Muscle of leg (tissue), 11 donors: Measurements from ENCODE around the gene TSEN2. TPM values are rescaled to one million over a fixed set of nuclear protein-coding genes. Genes with fewer than 3 reads are reported as not detected.
"Not testable (repeated sequence)": the region's sequence is repeated elsewhere in the genome, so short reads cannot be mapped to it uniquely, and the experiment has no call there.

ENCODE experiments used
- DNase-seq: peaks from one replicate; pipeline ENCODE4 v3.0.0; 2013
- H3K27ac ChIP-seq: one replicate; pipeline ENCODE4 v1.5.1; 2013; ENCODE audit warnings: mild to moderate bottlenecking, low read length, control low read depth
- H3K27me3 ChIP-seq: one replicate; pipeline ENCODE4 v1.6.1; 2013; ENCODE audit warnings: low read length; ENCODE audit not compliant: control insufficient read depth, insufficient read depth
- H3K36me3 ChIP-seq: one replicate; pipeline ENCODE4 v1.6.1; 2013; ENCODE audit warnings: low read length; ENCODE audit not compliant: control insufficient read depth, insufficient read depth
- H3K4me1 ChIP-seq: one replicate; pipeline ENCODE4 v1.6.1; 2013; ENCODE audit warnings: low read length; ENCODE audit not compliant: control insufficient read depth, insufficient read depth
- H3K4me3 ChIP-seq: one replicate; pipeline ENCODE4 v1.5.1; 2013; ENCODE audit warnings: low read length, control low read depth
- H3K9me3 ChIP-seq: replicated peaks from 2 replicates; pipeline ENCODE4 v1.6.1; 2013; ENCODE audit warnings: low read depth, low read length; ENCODE audit not compliant: control insufficient read depth
- WGBS: methylation state at CpG from one replicate; pipeline ENCODE4 v1.1.5; 2013; ENCODE audit warnings: missing lambda C conversion rate; ENCODE audit not compliant: insufficient coverage; 5-methylcytosine and 5-hydroxymethylcytosine counted together
- polyA plus RNA-seq, 8 donors: library from polyadenylated mRNA; unstranded; fragments of 120-200 nt; gene quantifications; one replicate each; pipeline versions ENCODE4 v1.2.1 to v1.2.3, GENCODE V29; 2013; ENCODE audit warnings: inconsistent platforms in 1 of 8, low replicate concordance in 1 of 8; ENCODE audit not compliant: insufficient read length in 8 of 8, insufficient read depth in 1 of 8
- total RNA-seq: library from RNA; stranded (reverse); fragments of 120-200 nt; gene quantifications from one replicate; pipeline ENCODE4 v1.2.4, GENCODE V29; 2013

TSEN2 gene
- total and polyA plus RNA-seq, 9 donors: 7.8 to 16.4 (median 11.2) TPM

GRCh38 chr3:12443781-12444522 lies 40.3 kb upstream of the TSEN2 start:
- Histone ChIP-seq H3K36me3 (no peaks in the 10 kb centered on the region), H3K27ac (no peak overlapping the region), H3K4me1 (peaks cover 39% of the 10 kb centered on the region), H3K27me3 (peaks cover 48% of the 10 kb centered on the region), H3K9me3 (no peaks in the 10 kb centered on the region), H3K4me3 (no peak overlapping the region)
- WGBS: 87% methylated on average over 7 of the region's 10 CpGs
- DNase-seq: no peak

DNA sequence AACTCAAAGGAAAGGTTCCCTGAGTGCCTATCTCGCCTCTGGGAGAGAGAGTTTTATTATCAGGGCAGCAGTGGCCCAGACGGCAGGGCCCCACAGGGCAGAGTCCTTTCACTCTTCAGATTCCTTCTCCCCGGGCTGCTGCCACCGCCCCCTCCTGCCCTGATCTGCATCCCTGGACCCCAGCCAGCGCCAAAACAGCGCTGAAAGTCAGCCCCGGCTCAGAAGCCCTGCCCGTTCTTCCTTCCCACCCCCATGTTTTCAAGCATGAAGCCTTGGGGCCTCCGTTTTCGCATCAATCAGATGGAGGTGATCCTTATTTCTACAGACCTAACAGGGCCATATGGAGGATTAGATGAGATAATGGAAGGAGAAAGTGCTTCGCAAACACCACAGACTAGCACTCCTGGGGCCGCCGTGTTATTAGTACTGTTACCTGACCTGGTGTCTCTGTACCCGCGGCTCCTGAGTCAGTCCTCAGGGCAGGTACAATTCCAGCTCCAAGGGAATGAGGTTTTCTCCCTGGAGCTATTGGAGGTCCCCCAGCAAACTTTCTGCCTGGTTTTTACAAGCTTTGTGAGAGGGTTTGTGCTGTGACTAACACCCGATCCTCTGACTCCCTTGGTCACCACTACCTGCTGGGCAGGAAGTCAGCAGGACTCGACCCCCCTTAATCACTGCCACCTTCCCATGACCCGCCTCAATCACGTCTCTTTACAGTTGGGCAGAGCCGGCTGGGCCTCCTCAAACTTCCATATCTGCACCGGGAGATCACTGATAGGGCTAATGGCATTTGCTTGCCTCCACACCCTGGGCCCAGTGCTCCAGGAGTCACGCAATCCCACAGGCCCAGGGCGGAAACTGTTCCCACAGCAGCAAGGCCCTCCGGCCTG lies 39.5 kb upstream of the TSEN2 start:
- WGBS: 54% methylated on average over 18 of the region's 24 CpGs
- H3K4me1 ChIP-seq: peaks cover 37% of the 10 kb centered on the region
- peaks cover 48% of the 10 kb centered on the region for H3K27me3 ChIP-seq
- H3K9me3 ChIP-seq: no peaks in the 10 kb centered on the region
- DNase-seq: no peak
- H3K27ac ChIP-seq: no peak overlapping the region
- H3K4me3 ChIP-seq: no peak overlapping the region
- no peaks in the 10 kb centered on the region for H3K36me3 ChIP-seq

DNA sequence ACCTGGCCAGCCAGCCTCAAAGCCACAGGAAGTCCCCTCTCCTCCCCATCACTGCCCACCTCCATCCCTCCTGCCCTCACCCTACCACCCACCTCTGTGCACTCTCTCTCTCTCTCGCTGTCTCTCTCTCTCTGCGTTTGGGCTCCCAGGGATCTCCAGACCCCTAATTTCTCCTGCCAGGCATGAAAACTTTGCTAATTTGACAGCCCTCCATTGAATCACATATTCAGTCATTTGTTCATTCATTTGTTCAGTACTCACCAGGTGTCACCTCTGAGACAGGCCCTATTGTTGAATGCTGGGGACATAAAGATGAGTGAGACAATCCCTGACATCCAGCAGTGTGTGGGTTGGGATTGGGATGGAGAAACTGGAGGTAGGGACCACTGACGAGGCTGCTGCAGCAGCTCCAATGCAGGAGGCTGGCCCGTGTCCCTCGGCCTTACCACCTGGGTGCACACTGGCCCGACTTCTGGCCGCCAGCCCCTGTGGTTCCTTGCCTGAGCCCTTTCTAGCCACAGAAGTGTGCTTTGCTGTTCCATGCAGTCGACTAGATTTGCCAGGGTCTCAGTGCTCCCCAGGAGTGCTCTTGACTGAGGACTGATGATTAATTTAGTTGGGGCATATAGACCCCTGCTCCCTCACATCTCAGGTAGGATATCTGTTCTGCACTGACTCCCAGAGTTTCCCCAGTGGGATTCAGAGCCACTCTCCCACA lies 38.6 kb upstream of the TSEN2 start:
- no peak for DNase-seq
- Histone ChIP-seq H3K4me3 (no peak overlapping the region), H3K9me3 (no peaks in the 10 kb centered on the region), H3K4me1 (peaks cover 31% of the 10 kb centered on the region), H3K36me3 (no peaks in the 10 kb centered on the region), H3K27me3 (peaks cover 48% of the 10 kb centered on the region), H3K27ac (no peak overlapping the region)
- 83% methylated on average over 5 of the region's 8 CpGs for WGBS

DNA sequence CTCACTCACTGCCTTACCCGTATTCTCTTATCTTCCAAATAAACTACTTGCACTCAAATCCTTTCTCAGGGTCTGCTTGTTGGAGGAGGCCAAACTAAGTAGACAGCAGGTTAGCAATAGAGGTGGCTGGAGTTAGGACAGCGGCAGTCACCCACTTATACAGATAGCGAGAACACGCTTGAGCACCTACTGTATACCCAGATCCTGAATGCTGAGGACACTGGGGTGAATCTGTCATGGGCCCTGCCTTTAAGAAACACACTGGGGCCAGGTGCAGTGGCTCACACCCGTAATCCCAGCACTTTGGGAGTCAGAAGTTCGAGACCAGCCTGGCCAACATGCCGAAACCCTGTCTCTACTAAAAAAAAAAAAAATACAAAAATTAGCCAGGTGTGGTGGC lies 38.0 kb upstream of the TSEN2 start:
- peaks cover 48% of the 10 kb centered on the region for H3K27me3 ChIP-seq
- H3K36me3 ChIP-seq: no peaks in the 10 kb centered on the region
- H3K27ac ChIP-seq: no peak overlapping the region
- DNase-seq: no peak
- no peak overlapping the region for H3K4me3 ChIP-seq
- 100% methylated on average over 3 of the region's 7 CpGs for WGBS
- no peaks in the 10 kb centered on the region for H3K9me3 ChIP-seq
- H3K4me1 ChIP-seq: peaks cover 24% of the 10 kb centered on the region

- Histone ChIP-seq H3K36me3 (no peaks in the 10 kb centered on the region), H3K27me3 (peaks cover 44% of the 10 kb centered on the region), H3K9me3 (no peaks in the 10 kb centered on the region), H3K27ac (no peak overlapping the region), H3K4me1 (peaks cover 19% of the 10 kb centered on the region), H3K4me3 (no peak overlapping the region)
- DNase-seq: no peak
- 87% methylated on average over 4 of the region's 4 CpGs for WGBS
These were observed 37.2 kb upstream of the TSEN2 start for GRCh38 chr3:12447075-12447474.

DNA sequence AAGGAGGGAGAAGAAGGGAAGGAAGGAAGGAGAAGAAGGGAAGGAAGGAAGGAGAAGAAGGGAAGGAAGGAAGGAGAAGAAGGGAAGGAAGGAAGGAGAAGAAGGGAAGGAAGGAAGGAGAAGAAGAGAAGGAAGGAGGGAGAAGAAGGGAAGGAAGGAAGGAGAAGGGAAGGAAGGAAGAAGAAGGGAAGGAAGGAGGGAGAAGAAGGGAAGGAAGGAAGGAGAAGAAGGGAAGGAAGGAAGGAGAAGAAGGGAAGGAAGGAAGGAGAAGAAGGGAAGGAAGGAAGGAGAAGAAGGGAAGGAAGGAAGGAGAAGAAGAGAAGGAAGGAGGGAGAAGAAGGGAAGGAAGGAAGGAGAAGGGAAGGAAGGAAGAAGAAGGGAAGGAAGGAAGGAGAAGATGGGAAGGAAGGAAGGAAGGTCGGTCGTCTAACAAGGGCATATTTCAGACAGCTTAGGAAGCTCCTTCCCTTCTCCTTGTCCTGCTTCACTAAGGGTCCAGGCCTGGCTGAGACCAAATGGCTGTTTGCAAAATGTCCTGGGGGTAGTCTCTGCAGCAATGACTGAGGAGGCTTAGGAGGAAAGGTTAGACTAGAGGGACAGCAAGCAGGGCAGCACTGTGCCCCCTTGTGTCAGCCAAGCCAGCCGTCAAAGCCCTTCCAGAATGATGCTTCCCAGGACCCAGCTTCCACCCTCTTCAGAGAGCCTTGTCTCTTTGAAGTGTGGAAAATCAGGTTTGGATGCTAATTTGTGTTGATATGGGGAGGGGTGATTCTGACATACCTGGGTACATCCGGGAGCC lies 35.7 kb upstream of the TSEN2 start:
- not testable (repeated sequence) for H3K4me3 ChIP-seq, DNase-seq, H3K9me3 ChIP-seq, H3K4me1 ChIP-seq, H3K27ac ChIP-seq, H3K36me3 ChIP-seq
- WGBS: 67% methylated on average over 1 of the region's 4 CpGs
- peaks cover 34% of the 10 kb centered on the region for H3K27me3 ChIP-seq

GRCh38 chr3:12449889-12450682 lies 34.2 kb upstream of the TSEN2 start:
- WGBS: 77% methylated on average over 5 of the region's 8 CpGs
- Histone ChIP-seq H3K27ac (no peak overlapping the region), H3K9me3 (no peaks in the 10 kb centered on the region)

GRCh38 chr3:12451481-12451880 lies 32.8 kb upstream of the TSEN2 start:
- H3K9me3 ChIP-seq: no peaks in the 10 kb centered on the region
- H3K36me3 ChIP-seq: no peaks in the 10 kb centered on the region
- H3K27me3 ChIP-seq: peaks cover 9% of the 10 kb centered on the region
- no peak for DNase-seq
- WGBS: 71% methylated on average over 1 of the region's 5 CpGs
- H3K4me1 ChIP-seq: no peaks in the 10 kb centered on the region
- H3K4me3 ChIP-seq: no peak overlapping the region
- H3K27ac ChIP-seq: no peak overlapping the region

More at GRCh38 chr3:12449889-12450682, 34.2 kb upstream of the TSEN2 start:
- no peaks in the 10 kb centered on the region for H3K36me3 ChIP-seq
- no peak for DNase-seq
- no peaks in the 10 kb centered on the region for H3K4me1 ChIP-seq
- H3K4me3 ChIP-seq: no peak overlapping the region
- H3K27me3 ChIP-seq: peaks cover 20% of the 10 kb centered on the region

DNA sequence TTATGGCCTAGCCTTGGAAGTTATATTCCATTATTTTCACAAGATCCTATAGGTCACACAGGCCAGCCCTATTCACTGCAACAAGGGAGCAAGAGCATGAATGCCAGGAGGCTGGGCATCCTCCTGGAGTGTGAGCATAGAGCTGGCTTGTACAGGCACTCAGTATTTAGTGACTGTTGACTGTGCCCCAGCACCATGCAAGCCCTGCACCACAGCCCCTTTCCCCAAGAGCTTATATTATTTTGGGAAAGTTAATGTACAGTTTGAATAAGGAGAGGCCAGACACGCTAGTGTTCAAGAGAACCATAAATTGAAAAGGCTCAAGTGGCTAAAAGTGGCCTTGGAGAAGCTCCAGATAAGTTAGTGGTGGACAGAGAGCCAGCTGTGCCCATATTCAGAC lies 32.3 kb upstream of the TSEN2 start:
- Histone ChIP-seq H3K4me1 (no peaks in the 10 kb centered on the region), H3K27ac (no peak overlapping the region), H3K27me3 (peaks cover 6% of the 10 kb centered on the region), H3K9me3 (no peaks in the 10 kb centered on the region), H3K36me3 (no peaks in the 10 kb centered on the region), H3K4me3 (no peak overlapping the region)
- 93% methylated on average over 1 of the region's 1 CpG for WGBS
- DNase-seq: no peak
